Neural cell (in vitro differentiated cells): ENCODE measurements around the gene SLC28A1. TPM values are rescaled to one million over a fixed set of nuclear protein-coding genes. Genes with fewer than 3 reads are reported as not detected.

ENCODE experiments used
- H2AFZ ChIP-seq: fragments of 200-600, 300-800 bp; sonication (generic), shearing (Covaris generic); 2 replicates; pipeline ENCODE4 v1.6.0; 2014; ENCODE audit warnings: low read depth, mild to moderate bottlenecking, antibody characterized with exemption, low read length, moderate library complexity
- H3F3A ChIP-seq: fragments of 200-600 bp; shearing (Covaris generic); 2 replicates; pipeline ENCODE4 v1.6.1; 2016; ENCODE audit warnings: mild to moderate bottlenecking, moderate library complexity, mixed read lengths, antibody characterized with exemption, low read length; ENCODE audit not compliant: insufficient read depth, poor library complexity, severe bottlenecking
- H3K27ac ChIP-seq: fragments of 200-600, 300-800 bp; sonication (generic), shearing (Covaris generic); 2 replicates; pipeline ENCODE4 v1.5.1; 2014; ENCODE audit warnings: mild to moderate bottlenecking, low read length, moderate library complexity
- H3K27me3 ChIP-seq: fragments of 300-800, 200-600 bp; sonication (generic), shearing (Covaris generic); 2 replicates; pipeline ENCODE4 v1.6.0; 2014; ENCODE audit warnings: mild to moderate bottlenecking, low read depth, low read length, moderate library complexity; ENCODE audit not compliant: insufficient read depth
- H3K36me3 ChIP-seq: fragments of 300-800, 200-600 bp; sonication (generic), shearing (Covaris generic); 2 replicates; pipeline ENCODE4 v1.5.1; 2014; ENCODE audit warnings: mild to moderate bottlenecking, antibody characterized with exemption, low read length, moderate library complexity; ENCODE audit not compliant: insufficient read depth
- H3K4me2 ChIP-seq: fragments of 300-800, 200-600 bp; sonication (generic), shearing (Covaris generic); 2 replicates; pipeline ENCODE4 v1.6.0; 2014; ENCODE audit warnings: mild to moderate bottlenecking, low read length
- H3K4me3 ChIP-seq: fragments of 300-800, 200-600 bp; sonication (generic), shearing (Covaris generic); 2 replicates; pipeline ENCODE4 v1.5.1; 2014; ENCODE audit warnings: mild to moderate bottlenecking, low read length, moderate library complexity
- H3K79me2 ChIP-seq: fragments of 200-600 bp; shearing (Covaris generic); replicated peaks from 2 replicates; pipeline ENCODE4 v1.6.0; 2014; ENCODE audit warnings: mild to moderate bottlenecking, low read length, moderate library complexity; ENCODE audit not compliant: insufficient read depth
- H3K9ac ChIP-seq: fragments of 300-800, 200-600 bp; sonication (generic), shearing (Covaris generic); 2 replicates; pipeline ENCODE4 v1.6.1; 2016; ENCODE audit warnings: mild to moderate bottlenecking, low read length, mixed read lengths
- H3K9me2 ChIP-seq: fragments of 200-600 bp; shearing (Covaris generic); 2 replicates; pipeline ENCODE4 v1.6.1; 2016; ENCODE audit warnings: mild to moderate bottlenecking, low read length, mixed read lengths; ENCODE audit not compliant: insufficient read depth
- H3K9me3 ChIP-seq: fragments of 200-600, 300-800 bp; sonication (generic), shearing (Covaris generic); 2 replicates; pipeline ENCODE4 v1.6.1; 2016; ENCODE audit warnings: mild to moderate bottlenecking, mixed run types, low read length, moderate library complexity, mixed read lengths
- H4K20me1 ChIP-seq: fragments of 200-600 bp; shearing (Covaris generic); 2 replicates; pipeline ENCODE4 v1.6.1; 2016; ENCODE audit warnings: mild to moderate bottlenecking, mixed run types; ENCODE audit not compliant: insufficient read depth
- CTCF ChIP-seq: fragments of 450-650 bp; IDR thresholded peaks from 2 replicates; pipeline ENCODE4 v1.5.1; 2014; ENCODE audit warnings: antibody characterized with exemption, mild to moderate bottlenecking, moderate library complexity; ENCODE audit not compliant: poor library complexity, severe bottlenecking
- EP300 ChIP-seq: fragments of 450-650 bp; conservative IDR thresholded peaks from 2 replicates; pipeline ENCODE4 v1.6.1; 2014; ENCODE audit warnings: antibody characterized with exemption, mild to moderate bottlenecking, moderate library complexity; ENCODE audit not compliant: poor library complexity, severe bottlenecking
- EZH2 ChIP-seq: fragments of 200-600, 300-800 bp; shearing (Covaris generic), sonication (generic); IDR thresholded peaks from 2 replicates; pipeline ENCODE4 v1.6.1; 2014; ENCODE audit warnings: antibody characterized with exemption, low read length, borderline replicate concordance, mild to moderate bottlenecking; ENCODE audit not compliant: insufficient read depth, poor library complexity, severe bottlenecking
- MXI1 ChIP-seq: fragments of 450-650 bp; conservative IDR thresholded peaks from 2 replicates; pipeline ENCODE4 v1.6.1; 2014; ENCODE audit warnings: antibody characterized with exemption, mild to moderate bottlenecking; ENCODE audit not compliant: poor library complexity, severe bottlenecking
- POLR2AphosphoS5 ChIP-seq: IDR thresholded peaks from 2 replicates; pipeline ENCODE4 v1.6.1; 2012
- RAD21 ChIP-seq: fragments of 450-650 bp; conservative IDR thresholded peaks from 2 replicates; pipeline ENCODE4 v1.6.1; 2014; ENCODE audit warnings: antibody characterized with exemption, mild to moderate bottlenecking, moderate library complexity
- REST ChIP-seq: IDR thresholded peaks from 2 replicates; pipeline ENCODE4 v1.6.1; 2012; ENCODE audit warnings: borderline replicate concordance
- SMC3 ChIP-seq: fragments of 450-650 bp; conservative IDR thresholded peaks from 2 replicates; pipeline ENCODE4 v1.6.1; 2014; ENCODE audit warnings: antibody characterized with exemption, mild to moderate bottlenecking, moderate library complexity; ENCODE audit not compliant: poor library complexity
- TAF1 ChIP-seq: IDR thresholded peaks from 2 replicates; pipeline ENCODE4 v1.6.1; 2012; ENCODE audit warnings: low read depth
- polyA plus RNA-seq: library from polyadenylated mRNA; depleted of rRNA; stranded (reverse); fragments of >200 nt; gene quantifications from 2 replicates; pipeline ENCODE4 v1.2.3, GENCODE V29; 2014

The SLC28A1 gene
- polyA plus RNA-seq, 1 donor from 2014 or later = not detected

- H3K27ac ChIP-seq = no peak overlapping the region
- H4K20me1 ChIP-seq = no peaks in the 10 kb centered on the region
- H3K9ac ChIP-seq = no peak overlapping the region
- no peak overlapping the region for H3K4me2 ChIP-seq
- TF ChIP-seq CTCF (no peak), TAF1 (no peak), REST (no peak), POLR2AphosphoS5 (no peak), SMC3 (no peak), EP300 (no peak), RAD21 (no peak), MXI1 (no peak), EZH2 (no peak)
- no peak overlapping the region for H2AFZ ChIP-seq
- no peak overlapping the region for H3K4me3 ChIP-seq
- H3K9me3 ChIP-seq = no peaks in the 10 kb centered on the region
- no peaks in the 10 kb centered on the region for H3K79me2 ChIP-seq
- H3K27me3 ChIP-seq = no peaks in the 10 kb centered on the region
- H3K9me2 ChIP-seq = no peaks in the 10 kb centered on the region
- H3K36me3 ChIP-seq = no peaks in the 10 kb centered on the region
- no peaks in the 10 kb centered on the region for H3F3A ChIP-seq
Measured at GRCh38 chr15:84914351-84914750, 29.9 kb downstream of the SLC28A1 start.

GRCh38 chr15:84914909-84915605 lies 30.6 kb downstream of the SLC28A1 start:
- no peaks in the 10 kb centered on the region for H3K9me3 ChIP-seq
- H3K27me3 ChIP-seq = no peaks in the 10 kb centered on the region
- H3K79me2 ChIP-seq = no peaks in the 10 kb centered on the region
- H3K4me2 ChIP-seq = no peak overlapping the region
- H4K20me1 ChIP-seq = no peaks in the 10 kb centered on the region
- H3K4me3 ChIP-seq = no peak overlapping the region
- H3K9ac ChIP-seq = no peak overlapping the region
- H3K27ac ChIP-seq = no peak overlapping the region
- H3F3A ChIP-seq = no peaks in the 10 kb centered on the region
- H3K9me2 ChIP-seq = no peaks in the 10 kb centered on the region
- H2AFZ ChIP-seq = no peak overlapping the region
- H3K36me3 ChIP-seq = no peaks in the 10 kb centered on the region
- no peak for TF ChIP-seq CTCF
- TF ChIP-seq RAD21 = no peak
- TF ChIP-seq REST = no peak
- no peak for TF ChIP-seq TAF1
- TF ChIP-seq MXI1 = no peak
- TF ChIP-seq SMC3 = no peak
- no peak for TF ChIP-seq POLR2AphosphoS5
- no peak for TF ChIP-seq EZH2
- no peak for TF ChIP-seq EP300
